HG02885 (cell line): ENCODE results near the gene EIF4E2.

ENCODE experiments used
- ATAC-seq: cut with Tn5 transposase; IDR thresholded peaks from one replicate; pipeline ENCODE4 v1.9.1; 2021; ENCODE audit warnings: mild to moderate bottlenecking; ENCODE audit not compliant: unreplicated experiment, poor library complexity

Gene EIF4E2, protein sequence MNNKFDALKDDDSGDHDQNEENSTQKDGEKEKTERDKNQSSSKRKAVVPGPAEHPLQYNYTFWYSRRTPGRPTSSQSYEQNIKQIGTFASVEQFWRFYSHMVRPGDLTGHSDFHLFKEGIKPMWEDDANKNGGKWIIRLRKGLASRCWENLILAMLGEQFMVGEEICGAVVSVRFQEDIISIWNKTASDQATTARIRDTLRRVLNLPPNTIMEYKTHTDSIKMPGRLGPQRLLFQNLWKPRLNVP

DNA sequence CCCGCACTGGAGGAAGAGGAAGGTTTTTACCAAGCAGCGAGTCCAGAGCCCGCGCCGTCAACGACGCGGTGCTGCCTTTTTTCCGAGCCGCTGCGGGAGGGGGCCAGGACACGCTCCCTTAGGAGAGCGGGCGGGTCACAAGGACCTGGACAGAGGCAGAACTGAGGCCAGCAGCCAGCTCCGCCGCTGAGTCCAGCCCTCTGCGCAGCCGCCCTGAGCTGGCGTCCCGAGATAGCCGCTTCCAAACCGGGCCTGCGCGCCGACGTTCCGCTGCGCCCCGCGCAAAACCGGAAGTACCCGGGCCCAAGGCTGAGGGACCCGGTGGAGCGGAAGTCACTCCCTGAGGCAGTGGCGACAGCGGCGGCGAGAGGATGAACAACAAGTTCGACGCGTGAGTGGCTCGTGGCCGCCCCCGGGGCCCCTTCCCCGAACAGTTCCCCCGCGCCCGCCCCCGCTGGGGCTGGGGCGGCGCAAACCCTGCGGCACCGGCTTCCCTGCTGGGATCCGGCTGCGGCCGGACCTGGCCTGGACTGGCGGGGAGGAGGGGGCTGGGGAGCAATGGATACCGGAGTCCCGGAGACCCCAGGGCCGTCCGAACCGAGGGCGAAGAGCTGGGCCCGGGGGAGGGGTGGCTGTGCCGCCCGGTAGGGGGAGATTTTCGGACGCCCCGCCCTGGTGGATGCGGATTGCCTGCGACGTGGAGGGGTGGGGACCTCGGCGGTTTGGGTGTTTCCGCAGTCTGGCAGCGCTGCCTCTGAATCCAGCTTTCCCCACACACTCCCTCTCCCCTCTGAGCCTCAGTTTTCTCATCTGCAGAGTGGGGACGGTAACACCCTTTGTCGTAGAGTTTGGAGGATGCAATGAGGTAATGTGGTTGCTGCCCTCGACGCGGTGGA lies at the start of gene EIF4E2, which contains the start of gene TIGD1:
Gene EIF4E2 (plus strand): TSS at position 336 of the 896 bp plus-strand sequence. CDS start 36 bp downstream, at position 372.
Gene TIGD1 (minus strand): TSS at position 204 of the 896 bp plus-strand sequence. CDS start 675 bp downstream, outside the sequence.
- ATAC-seq, result peak; percentile 92

DNA sequence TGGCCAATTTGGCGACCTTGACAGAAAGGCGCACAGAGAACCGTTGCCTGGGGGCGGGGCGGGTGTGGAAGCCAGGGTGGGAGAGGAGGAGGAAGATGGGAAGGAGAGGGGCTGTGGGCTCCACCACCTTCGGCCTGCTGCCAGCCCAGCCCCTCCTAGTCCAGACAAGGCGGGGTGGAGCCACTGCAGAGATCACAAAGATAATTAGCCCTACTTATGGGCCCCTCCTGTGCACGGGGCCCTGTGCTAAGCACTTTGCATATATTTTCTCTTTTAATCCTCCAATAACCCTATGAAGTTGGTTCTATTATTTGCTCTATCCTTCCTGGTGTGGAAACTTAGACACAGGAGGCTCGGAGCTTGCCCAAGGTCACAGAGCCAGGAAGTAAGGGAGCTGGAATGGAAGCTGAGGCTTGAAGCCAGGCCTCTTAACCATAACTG lies 49.1 kb upstream of the EIF4E2 start:
- no peak for ATAC-seq

DNA sequence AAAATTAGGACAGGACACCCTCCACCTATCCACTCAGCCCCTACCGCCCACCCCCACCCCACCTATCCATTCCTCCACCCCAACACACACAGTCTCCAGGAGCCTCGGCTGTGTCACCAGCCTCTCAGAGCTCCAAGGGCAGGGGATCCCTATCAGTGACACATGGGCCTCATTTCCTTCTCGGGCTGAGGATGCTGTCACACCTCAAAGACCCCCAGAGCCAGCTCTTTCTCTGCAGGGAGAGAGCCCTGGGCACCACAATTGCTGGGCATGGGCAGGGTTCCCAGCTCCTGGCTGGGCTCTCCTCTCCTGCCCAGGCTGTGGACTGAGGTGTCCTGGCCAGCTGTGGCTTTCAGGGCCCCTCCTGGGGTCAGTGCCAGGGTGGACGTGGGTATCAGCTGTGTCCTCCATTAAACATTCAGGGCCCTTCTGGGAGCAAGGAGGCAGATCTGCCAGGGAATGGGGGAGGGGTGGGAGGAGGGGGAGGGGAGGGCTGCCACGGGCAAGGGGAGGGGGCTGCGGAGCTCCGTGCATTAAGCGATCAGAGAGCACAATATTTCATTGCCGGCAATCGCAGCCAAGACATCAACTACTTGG lies 48.6 kb upstream of the EIF4E2 start:
- no peak for ATAC-seq

DNA sequence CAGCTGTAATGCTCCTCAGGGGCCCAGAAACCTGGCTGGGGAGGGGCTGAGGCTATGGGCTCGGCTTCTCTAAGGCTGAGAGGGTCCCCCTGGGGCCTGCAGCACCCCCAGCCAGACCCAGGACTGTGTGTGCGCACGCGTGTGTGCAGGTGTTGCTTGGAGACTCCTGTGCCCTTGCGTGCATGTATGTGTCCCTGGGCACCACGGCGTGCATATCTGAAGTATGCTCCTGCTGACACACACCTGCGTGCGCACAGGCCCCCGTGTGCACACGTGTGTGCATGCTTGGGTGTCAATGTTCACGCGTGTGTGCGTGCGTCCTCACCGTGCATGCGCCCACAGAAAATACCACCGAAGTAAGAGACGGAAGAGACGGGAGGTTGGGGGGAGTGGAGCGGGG lies 48.0 kb upstream of the EIF4E2 start:
- no peak for ATAC-seq

DNA sequence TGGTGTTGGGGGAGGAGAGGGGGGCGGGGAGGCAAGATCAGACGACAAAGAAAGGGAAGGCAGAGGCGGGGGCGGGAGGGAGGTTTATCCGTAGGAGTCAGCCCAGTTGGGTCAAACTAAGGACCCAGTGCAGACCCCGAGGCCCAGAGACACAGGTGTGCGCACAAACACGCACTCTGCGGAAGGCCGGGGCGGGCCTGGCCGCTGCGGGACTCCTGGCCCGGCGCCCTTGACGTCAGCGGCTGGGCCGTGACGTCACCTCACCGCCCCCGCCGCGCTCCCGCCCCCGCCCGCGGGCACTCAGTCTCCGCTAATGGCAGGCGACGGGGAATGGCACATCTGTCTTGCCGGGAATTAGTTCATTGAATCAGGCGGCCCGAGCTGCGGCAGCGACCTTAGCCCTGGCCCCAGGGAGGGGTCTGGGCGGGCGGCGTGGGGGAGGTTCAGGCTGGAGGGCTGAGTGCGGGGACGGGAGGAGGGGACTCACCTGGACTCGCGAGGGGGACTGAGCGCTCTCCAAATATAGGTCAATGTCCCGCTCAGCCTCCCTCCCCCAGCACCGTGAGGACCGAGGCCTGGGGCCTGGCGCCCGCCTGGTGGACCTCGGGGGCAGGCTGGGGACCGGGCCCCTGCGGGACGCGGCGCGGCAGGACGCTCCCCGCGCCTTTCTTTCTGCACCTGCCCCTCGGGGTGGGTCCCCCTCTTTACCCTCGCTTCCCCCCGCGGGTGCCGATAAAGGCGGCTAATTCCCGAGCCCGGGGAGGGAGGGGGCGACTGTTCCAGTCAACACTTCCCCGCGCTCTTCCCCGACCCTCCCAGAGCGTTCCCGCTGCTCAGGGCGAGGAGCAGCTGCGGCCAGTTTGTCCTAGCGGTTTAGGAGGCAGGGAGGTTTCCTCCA lies 47.3 kb upstream of the EIF4E2 start:
- no peak for ATAC-seq

DNA sequence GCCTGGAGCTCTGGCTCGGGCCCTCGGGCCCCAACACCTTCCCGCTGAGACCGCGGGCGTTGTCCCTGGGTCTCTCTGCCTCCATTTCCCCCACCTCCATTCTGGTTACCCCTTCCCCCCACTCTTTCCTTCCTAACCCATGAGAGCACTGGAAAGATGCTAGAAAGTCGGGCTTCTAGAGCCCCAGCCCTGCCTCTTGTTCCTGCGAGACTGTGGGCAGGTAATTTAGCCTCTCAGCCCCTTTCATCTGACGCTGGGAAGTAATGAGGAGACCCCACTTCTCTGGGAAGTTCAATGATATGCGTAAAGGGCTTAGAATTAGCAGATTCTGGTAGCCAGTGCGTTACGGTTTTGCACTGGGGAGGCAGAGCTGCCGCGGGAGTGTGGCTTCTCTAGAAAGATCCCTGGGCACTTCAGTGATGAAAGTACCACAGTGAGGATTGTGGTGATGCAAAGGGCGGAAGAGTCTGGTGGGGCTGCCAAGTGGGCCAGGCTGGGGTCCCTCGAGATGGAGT lies 46.6 kb upstream of the EIF4E2 start:
- ATAC-seq, result no peak

DNA sequence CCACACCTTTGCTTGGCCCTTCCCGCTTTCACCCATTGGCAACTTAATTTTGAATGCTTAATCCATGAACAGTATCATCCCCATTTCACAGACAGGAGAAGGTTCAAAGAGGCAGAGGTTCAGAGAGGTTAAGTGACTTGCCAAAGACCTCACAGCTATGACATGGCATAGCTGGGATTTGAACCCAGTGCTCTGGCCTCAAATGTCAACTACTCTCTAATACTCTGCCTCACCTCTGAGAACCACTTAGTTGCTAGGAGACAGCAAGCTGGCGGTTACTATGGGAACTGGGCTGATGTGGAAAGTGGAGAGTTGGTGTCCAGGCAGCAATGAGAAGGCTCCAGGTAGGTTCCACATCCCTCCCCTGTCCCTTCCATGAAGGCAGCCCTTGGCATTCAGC lies 46.1 kb upstream of the EIF4E2 start:
- ATAC-seq, result no peak

DNA sequence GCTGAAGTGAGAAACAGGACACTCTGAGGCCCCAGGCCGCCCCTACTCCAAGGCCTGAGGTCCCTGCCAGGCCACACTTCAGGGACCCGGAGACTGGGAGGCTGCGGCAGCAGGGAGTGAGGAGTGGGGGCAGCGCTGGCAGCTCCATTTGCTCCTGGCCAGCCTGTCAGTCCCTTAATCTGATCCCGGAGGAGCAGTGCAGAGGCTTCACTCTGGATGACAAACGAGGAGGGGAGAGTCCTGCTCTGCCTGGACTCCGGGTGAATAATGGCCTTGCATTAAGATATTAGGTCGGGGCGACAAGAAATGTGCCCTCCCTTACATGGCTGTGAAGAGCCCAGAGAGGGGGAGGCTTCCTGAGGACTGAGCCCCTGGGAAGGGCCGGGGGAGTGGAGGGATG lies 44.6 kb upstream of the EIF4E2 start:
- ATAC-seq, result no peak

DNA sequence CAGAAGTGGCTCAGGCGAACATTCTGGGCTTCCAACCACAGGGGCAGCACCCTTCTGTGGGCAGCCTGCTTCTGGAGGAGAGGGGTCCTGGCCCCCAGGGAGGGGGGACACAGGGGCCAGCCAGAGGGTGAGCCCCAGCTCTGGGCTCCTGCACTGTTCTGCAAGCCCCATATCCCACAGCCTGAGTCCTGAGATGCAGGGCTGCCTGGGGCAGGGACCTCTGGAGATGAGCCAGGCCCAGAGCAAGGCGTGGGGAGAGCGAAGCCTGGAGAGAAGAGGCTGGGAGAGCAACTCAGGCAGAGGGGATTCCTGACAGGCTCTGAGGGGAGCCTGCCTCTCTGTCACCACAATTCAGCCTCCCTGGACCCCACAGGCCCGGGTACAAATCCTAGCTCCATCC lies 43.8 kb upstream of the EIF4E2 start:
- ATAC-seq, result no peak

DNA sequence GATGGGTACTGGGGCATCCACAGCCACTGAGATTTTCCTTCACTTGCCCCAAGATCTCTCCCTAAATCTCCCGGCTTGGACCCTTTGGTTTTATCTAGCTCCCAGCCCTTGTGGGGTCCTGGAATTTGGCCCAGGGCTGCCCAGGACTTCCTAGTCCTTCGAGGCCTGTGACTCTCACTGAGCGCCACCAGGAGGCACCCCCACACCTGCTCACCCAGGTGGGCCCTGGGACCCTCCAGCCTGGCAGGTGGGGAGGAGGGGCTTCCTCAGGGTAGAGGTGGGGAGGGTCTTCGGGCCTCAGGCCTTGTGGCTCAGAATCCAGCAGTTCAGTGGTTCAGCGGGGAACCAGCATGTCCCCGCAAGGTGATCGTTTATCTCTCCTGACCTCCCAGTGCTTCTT lies 42.2 kb upstream of the EIF4E2 start:
- ATAC-seq, result no peak

DNA sequence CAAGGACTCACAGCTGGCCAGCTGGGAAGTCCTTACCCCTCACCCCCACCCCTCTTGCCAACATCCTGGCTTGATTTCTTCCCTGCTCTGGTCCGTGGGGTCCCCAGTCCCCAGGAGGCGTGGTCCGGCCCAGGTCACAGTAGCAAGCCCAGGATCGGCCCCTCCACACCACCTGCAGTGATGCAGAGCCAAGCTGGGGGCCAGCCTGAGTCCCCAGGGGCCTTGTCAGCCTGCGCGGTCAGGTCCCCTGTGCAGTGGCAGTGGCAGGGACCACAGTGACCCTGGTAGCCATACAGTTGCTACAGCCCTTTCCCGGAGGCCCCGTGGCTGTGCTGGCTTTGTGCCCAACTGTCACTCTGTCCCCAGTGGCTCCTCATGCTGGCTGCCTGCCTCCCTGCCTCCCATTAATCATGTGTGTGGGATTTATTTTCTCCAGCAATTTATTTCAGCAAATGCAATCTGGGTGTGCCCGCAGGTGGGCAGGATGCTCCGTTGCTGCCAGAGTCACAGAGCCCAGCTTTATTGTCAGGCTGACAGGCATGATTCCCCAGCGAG lies 39.1 kb upstream of the EIF4E2 start:
- no peak for ATAC-seq

DNA sequence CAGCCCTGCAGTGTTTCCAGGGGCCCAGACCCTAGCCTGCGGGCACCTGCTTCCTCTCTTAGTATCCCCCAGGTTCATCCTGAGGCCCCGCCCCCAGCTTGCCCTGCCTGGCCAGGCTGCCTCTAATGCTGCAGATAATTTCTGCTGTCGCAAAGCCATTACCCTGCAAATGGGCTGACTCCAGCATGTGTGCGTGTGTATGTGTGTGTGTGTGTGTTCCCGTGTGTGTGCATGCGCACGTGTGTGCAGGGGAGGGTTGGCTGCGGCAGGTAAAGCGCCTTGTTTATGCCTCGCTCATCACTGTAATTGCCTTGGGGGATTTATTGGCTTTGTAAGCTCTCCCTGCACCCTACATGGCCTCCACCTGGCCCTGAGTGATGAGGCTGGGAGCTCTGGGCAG lies 37.9 kb upstream of the EIF4E2 start:
- no peak for ATAC-seq

DNA sequence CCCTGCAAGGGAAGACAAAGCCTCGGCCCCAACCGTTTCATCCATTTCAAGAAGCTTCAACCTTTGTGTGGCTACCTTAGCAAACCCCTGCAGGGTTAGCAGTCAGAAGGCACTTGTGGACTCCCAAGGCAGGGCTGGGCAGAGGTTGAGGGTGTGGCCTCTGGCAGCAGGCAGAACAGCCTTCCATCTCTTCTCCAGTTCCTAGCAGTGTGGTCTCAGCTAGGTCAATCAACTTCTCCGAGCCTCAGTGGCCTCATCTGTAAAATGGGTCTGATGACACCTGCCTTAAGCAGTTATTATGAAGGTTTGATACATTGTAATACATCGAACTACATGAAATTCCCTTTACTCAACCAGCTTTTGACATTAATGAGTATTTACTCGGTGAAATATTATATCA lies 37.1 kb upstream of the EIF4E2 start:
- no peak for ATAC-seq

DNA sequence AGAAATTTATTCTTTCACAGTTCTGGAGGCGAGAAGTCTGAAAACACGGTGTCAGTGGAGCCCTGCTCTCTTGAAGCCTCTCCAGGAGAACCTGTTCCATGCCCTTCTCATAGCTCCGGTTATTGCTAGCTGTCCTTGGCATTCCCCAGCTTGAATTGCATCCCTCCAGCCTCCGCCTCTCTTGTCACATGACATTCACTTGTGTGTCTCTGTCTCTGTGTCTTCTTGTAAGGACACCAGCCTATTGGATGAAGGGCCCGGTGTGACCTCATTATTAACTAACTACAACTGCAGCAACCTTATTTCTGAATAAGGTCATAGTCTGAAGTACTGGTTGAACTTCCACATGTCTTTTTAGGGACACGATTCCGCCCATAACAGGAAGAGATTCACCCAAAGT lies 34.9 kb upstream of the EIF4E2 start:
- ATAC-seq, result no peak

DNA sequence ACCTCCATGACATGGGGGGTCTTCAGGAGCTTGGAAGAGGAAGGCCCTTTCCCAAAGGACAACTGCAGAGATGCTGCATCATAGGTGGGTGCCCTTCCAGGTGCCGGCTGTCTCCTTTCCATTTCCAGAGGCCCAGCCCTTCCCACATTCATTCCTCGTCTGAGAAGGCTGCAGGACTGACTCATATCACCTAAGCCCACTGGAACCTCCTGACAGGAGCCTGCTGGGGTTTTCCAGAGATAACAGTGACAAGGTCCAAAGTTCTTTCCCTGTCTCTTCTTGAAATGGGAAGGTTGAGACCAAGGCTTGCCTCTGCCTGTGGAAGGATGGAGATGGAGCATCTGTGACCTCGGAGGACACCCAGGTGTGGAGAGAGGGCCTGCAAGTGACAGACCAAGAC lies 33.9 kb upstream of the EIF4E2 start:
- no peak for ATAC-seq

DNA sequence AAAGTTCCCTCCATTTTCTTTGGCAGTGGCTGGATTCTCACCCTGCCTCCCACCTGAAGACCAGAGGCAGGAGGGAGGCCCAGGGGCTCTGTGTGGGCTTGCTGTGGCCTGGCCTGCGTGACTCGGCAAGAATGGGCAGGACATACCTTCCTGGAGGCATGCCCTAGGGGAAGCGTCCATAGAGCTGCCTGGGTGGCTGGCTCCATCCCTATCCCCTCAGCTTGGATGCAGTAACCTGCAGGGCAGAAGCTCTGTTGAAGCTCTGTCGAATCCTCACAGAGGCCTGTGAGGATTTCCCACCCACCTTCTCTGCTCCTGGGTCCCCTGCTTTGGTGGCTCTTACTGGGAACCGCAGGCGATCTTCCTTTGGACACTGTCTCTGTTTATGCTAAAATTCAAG lies 31.6 kb upstream of the EIF4E2 start:
- no peak for ATAC-seq

DNA sequence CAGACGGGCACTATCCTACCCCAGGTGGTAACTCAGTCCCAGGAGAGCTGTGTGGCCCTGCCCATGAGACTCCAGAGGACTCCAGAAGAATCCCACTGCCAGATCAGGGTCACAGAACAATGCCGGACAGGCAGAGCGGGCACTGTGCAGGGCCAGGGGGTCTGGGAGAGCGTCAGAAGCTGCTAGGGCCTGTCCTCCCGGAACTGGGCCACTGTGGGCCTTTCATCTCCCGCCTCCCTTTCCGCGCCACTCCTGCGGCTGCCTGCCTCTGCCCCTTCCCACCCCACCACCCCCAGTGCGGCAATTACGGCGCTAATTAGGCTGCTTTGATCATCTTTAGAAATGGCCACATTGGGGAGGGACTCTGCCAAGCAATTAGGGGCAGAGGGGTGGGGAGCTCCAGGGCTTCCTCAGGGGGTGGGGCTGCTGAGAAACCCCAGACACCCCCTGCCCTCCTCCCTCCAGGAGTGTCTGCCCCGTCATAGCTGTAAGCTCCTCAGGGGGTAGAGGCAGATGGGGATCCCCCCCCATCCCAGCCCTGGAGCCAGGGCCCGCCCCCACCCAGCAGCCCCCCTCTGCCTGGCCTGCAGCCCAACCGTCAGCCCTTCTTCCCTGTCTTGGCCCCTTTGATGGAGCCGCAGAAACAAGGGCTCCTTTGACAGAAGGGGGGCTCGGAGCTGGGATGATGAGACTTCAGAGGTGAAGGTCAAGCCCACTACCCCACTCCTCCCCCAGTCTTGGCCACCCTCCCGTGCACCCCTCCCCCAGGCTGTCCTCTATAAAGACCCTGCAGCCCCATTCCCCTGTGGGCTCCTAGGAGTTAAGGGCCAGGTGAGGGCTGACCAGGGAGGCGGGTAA lies 30.7 kb upstream of the EIF4E2 start, which contains the start of gene PRSS56:
Gene PRSS56 (plus strand): TSS at position 808 of the 858 bp plus-strand sequence. CDS start 211 bp downstream, outside the sequence.
- ATAC-seq, result no peak

DNA sequence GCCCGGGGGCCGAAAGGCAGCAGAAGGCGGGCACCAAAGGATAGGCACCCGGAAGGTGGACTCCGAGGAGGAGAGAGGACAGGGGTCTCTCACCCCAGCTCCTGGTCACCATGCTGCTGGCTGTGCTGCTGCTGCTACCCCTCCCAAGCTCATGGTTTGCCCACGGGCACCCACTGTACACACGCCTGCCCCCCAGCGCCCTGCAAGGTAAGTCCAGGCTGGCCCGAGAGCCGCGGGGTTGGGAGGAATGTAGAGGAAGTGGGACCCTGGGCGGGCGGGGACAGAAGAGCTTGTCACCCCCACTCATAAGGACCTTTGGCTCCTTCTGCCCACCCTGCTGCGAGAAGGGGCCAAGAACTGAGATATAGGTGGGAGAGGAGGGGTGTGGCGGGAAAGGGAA lies 30.0 kb upstream of the EIF4E2 start:
- ATAC-seq, result no peak

DNA sequence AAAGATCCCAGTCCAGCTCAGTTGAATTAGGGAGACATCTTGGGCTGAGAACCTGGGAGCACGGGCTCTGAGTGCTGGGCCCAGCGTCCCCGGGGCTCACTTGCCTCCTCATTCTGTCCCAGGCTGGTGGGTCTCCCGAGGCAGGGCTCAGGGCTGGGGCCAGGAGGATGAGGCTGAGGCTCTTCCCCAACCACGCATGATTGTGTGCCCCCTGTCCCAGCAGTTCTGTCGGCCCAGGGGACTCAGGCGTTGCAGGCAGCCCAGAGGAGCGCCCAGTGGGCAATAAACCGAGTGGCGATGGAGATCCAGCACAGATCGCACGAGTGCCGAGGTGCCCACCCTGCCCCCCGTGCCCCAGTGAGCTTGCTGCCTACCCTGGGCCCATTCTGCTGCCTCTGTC lies 29.4 kb upstream of the EIF4E2 start:
- no peak for ATAC-seq
